Prostate gland (tissue), 2 donors: ENCODE measurements around the gene ASAP3.

Source experiments
- POLR2A ChIP-seq: fragments of 450-650 bp; IDR thresholded peaks from one replicate; pipeline ENCODE4 v1.6.1; 2016; ENCODE audit warnings: antibody characterized with exemption, mild to moderate bottlenecking
- POLR2AphosphoS5 ChIP-seq: sonication (generic); formaldehyde crosslinking; IDR thresholded peaks from one replicate; pipeline ENCODE4 v1.6.1; 2017; ENCODE audit warnings: antibody characterized with exemption
- TF ChIP-seq, protein P1 (sequence below), 4 experiments: fragments of 200-600 bp in 2 of 4; fragments of 450-650 bp in 2 of 4; sonication (generic) in 2 of 4; IDR thresholded peaks; 1 replicate in 3 of 4; 2 replicates in 1 of 4; pipeline ENCODE4 v1.5.1; 2016 to 2019; ENCODE audit warnings: antibody characterized with exemption in 4 of 4, mild to moderate bottlenecking in 2 of 4, moderate library complexity in 2 of 4

DNA sequence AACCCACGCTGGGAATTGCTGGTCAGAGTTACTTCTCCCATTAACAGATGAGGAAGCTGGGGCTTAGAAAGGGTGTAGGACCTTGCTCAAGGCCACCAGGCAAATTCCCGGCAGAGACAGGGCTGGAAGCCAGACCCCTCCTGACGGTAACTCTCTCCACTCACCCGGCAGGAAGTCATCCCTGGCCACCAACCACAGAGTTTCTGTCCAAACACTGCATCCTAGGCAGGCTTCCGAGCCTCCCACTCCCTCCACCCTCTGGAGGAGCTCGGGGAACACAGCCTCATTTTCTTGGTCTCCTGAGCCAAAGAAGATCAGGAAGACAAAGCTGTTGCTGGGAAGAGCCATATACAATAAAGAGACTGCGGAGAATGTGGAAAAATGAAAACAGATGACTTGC lies 89.3 kb downstream of the ASAP3 start:
- TF ChIP-seq, protein P1, sequence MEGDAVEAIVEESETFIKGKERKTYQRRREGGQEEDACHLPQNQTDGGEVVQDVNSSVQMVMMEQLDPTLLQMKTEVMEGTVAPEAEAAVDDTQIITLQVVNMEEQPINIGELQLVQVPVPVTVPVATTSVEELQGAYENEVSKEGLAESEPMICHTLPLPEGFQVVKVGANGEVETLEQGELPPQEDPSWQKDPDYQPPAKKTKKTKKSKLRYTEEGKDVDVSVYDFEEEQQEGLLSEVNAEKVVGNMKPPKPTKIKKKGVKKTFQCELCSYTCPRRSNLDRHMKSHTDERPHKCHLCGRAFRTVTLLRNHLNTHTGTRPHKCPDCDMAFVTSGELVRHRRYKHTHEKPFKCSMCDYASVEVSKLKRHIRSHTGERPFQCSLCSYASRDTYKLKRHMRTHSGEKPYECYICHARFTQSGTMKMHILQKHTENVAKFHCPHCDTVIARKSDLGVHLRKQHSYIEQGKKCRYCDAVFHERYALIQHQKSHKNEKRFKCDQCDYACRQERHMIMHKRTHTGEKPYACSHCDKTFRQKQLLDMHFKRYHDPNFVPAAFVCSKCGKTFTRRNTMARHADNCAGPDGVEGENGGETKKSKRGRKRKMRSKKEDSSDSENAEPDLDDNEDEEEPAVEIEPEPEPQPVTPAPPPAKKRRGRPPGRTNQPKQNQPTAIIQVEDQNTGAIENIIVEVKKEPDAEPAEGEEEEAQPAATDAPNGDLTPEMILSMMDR (IDR thresholded peaks at IDR 0.05): no peak
- TF ChIP-seq POLR2A: no peak
- no peak for TF ChIP-seq POLR2AphosphoS5
